NCI-H1105 treated with DMSO at 0.1 percent for 48 hours (cell line): ENCODE results near the gene ELOVL6.
A peak's percentile ranks its signal among the peaks of the same experiment; 100 is the strongest.
"Not testable (repeated sequence)": the region's sequence is repeated elsewhere in the genome, so short reads cannot be mapped to it uniquely, and the experiment has no call there.

Experiments used
- DNase-seq: peaks from one replicate; lab custom pipeline; 2025; lab: John Stamatoyannopoulos, UW

The ELOVL6 gene

GRCh38 chr4:110124711-110125110 lies 73.7 kb downstream of the ELOVL6 start:
- no peak for DNase-seq

- no peak for DNase-seq
Observed at GRCh38 chr4:110122201-110122600, 76.2 kb downstream of the ELOVL6 start.

- DNase-seq, result no peak
Observed at GRCh38 chr4:110120506-110120905, 77.9 kb downstream of the ELOVL6 start.

GRCh38 chr4:110119880-110120279 lies 78.5 kb downstream of the ELOVL6 start:
- no peak for DNase-seq

- DNase-seq, result no peak
Observed at GRCh38 chr4:110119337-110119736, 79.1 kb downstream of the ELOVL6 start.

GRCh38 chr4:110112056-110112455 lies 86.4 kb downstream of the ELOVL6 start:
- DNase-seq, result no peak

- DNase-seq, result no peak
Observed at GRCh38 chr4:110109455-110109854, 89.0 kb downstream of the ELOVL6 start.

- peak; percentile 82 for DNase-seq
Observed at GRCh38 chr4:110108960-110109359, 89.5 kb downstream of the ELOVL6 start.

GRCh38 chr4:110108422-110108821 lies 90.0 kb downstream of the ELOVL6 start:
- DNase-seq, result peak; percentile 44

- DNase-seq, result no peak
Observed at GRCh38 chr4:110107866-110108265, 90.5 kb downstream of the ELOVL6 start.

- DNase-seq, result no peak
Observed at GRCh38 chr4:110106931-110107296, 91.5 kb downstream of the ELOVL6 start.

- DNase-seq, result no peak
Observed at GRCh38 chr4:110104661-110105060, 93.8 kb downstream of the ELOVL6 start.

GRCh38 chr4:110099638-110100037 lies 98.8 kb downstream of the ELOVL6 start:
- no peak for DNase-seq

GRCh38 chr4:110096405-110096804 lies 102.0 kb downstream of the ELOVL6 start:
- DNase-seq, result no peak

- DNase-seq, result no peak
Observed at GRCh38 chr4:110092646-110093045, 105.8 kb downstream of the ELOVL6 start.

GRCh38 chr4:110091434-110092140 lies 106.8 kb downstream of the ELOVL6 start:
- no peak for DNase-seq

GRCh38 chr4:110088670-110089069 lies 109.7 kb downstream of the ELOVL6 start:
- DNase-seq, result no peak

GRCh38 chr4:110087070-110087708 lies 111.2 kb downstream of the ELOVL6 start:
- DNase-seq, result peak; percentile 90

- DNase-seq, result peak; percentile 8
Observed at GRCh38 chr4:110085131-110085530, 113.3 kb downstream of the ELOVL6 start.

- no peak for DNase-seq
Observed at GRCh38 chr4:110084154-110084553, 114.3 kb downstream of the ELOVL6 start.

- DNase-seq, result not testable (repeated sequence)
Observed at GRCh38 chr4:110078148-110078547, 120.3 kb downstream of the ELOVL6 start.

GRCh38 chr4:110076828-110077227 lies 121.6 kb downstream of the ELOVL6 start:
- not testable (repeated sequence) for DNase-seq

GRCh38 chr4:110075891-110076290 lies 122.5 kb downstream of the ELOVL6 start:
- no peak for DNase-seq
